Thyroid gland (tissue), 4 donors: ENCODE measurements around the gene CSF2RB. TPM values are rescaled to one million over a fixed set of nuclear protein-coding genes. Genes with fewer than 3 reads are reported as not detected.

Experiments used
- DNase-seq, 2 donors: peaks; one replicate each; pipeline ENCODE4 v3.0.0-alpha.2; 2019
- H3K27ac ChIP-seq, 3 donors: fragments of 200-600 bp; sonication (generic); 1 replicate in 2 of 3; 2 replicates in 1 of 3; pipeline ENCODE4 v1.5.1; 2016 to 2019; ENCODE audit warnings: mild to moderate bottlenecking in 1 of 3, moderate library complexity in 1 of 3
- H3K27me3 ChIP-seq: fragments of 200-600 bp; sonication (generic); one replicate; pipeline ENCODE4 v1.5.1; 2019
- H3K36me3 ChIP-seq, 2 donors: fragments of 200-600 bp; sonication (generic); one replicate each; pipeline ENCODE4 v1.5.1; 2016 to 2019
- H3K4me1 ChIP-seq, 2 donors: fragments of 200-600 bp; sonication (generic); one replicate each; pipeline ENCODE4 v1.5.1; 2017 to 2019
- H3K4me3 ChIP-seq, 3 donors: fragments of 200-600 bp; sonication (generic); replicated peaks in 1 of 3; 1 replicate in 2 of 3; 2 replicates in 1 of 3; pipeline ENCODE4 v1.5.1; 2016; ENCODE audit warnings: mild to moderate bottlenecking in 1 of 3
- H3K9me3 ChIP-seq: fragments of 200-600 bp; sonication (generic); one replicate; pipeline ENCODE4 v1.5.1; 2017
- CTCF ChIP-seq, 6 experiments: fragments of 200-600 bp in 3 of 6; fragments of 450-650 bp in 3 of 6; sonication (generic) in 3 of 6; IDR thresholded peaks; one replicate each; pipeline ENCODE4 v1.5.1; 2016 to 2019; ENCODE audit warnings: antibody characterized with exemption in 6 of 6, mild to moderate bottlenecking in 2 of 6, inconsistent platforms in 1 of 6, moderate library complexity in 1 of 6
- POLR2A ChIP-seq, 2 donors: fragments of 450-650 bp; IDR thresholded peaks; one replicate each; pipeline ENCODE4 v1.6.1; 2017; ENCODE audit warnings: antibody characterized with exemption in 2 of 2, mild to moderate bottlenecking in 2 of 2, moderate library complexity in 1 of 2
- WGBS, 2 donors: methylation state at CpG; one replicate each; pipeline ENCODE4 v1.1.5; 2017; 5-methylcytosine and 5-hydroxymethylcytosine counted together
- intact Hi-C: fragments of 100-400 bp; cut with DNase I; formaldehyde crosslinking; loops from one replicate; pipeline ENCODE4 v1.15.1; 2023
- total RNA-seq, 4 donors: library from RNA; depleted of rRNA; stranded (reverse); fragments of >200 nt; gene quantifications; one replicate each; pipeline ENCODE4 v1.2.3, GENCODE V29; 2016

The CSF2RB gene
- total RNA-seq = 1 to 10 TPM; 1.9 to 7.1 (median 3.0) TPM

- H3K36me3 ChIP-seq = no peaks in the 10 kb centered on the region
- intact Hi-C loops = no loop called here
- 66 to 70% methylated on average over 17 to 18 of the region's 18 CpGs for WGBS, 2 donors
- no peaks in the 10 kb centered on the region for H3K4me1 ChIP-seq
- TF ChIP-seq CTCF (IDR thresholded peaks at IDR 0.05) = no peak
- no peak for TF ChIP-seq POLR2A (IDR thresholded peaks at IDR 0.05)
- H3K9me3 ChIP-seq = no peaks in the 10 kb centered on the region
- no peak for DNase-seq
- no peak within 1 kb of the TSS for H3K27ac ChIP-seq
- no peaks in the 10 kb centered on the region for H3K27me3 ChIP-seq
- H3K4me3 ChIP-seq = no peak within 1 kb of the TSS
Measured at GRCh38 chr22:36913427-36914389, at the start of gene CSF2RB. Gene CSF2RB (plus strand): TSS chr22:36913628. CDS start chr22:36922208, 8,580 bp downstream.

GRCh38 chr22:36863979-36864378 is 49.4 kb upstream of the CSF2RB start:
- Histone ChIP-seq H3K9me3 (no peaks in the 10 kb centered on the region), H3K36me3 (no peaks in the 10 kb centered on the region), H3K27ac (no peak overlapping the region), H3K4me3 (no peak overlapping the region), H3K27me3 (no peaks in the 10 kb centered on the region), H3K4me1 (no peaks in the 10 kb centered on the region)
- TF ChIP-seq CTCF (IDR thresholded peaks at IDR 0.05) (no peak), POLR2A (IDR thresholded peaks at IDR 0.05) (no peak)
- 86 to 94% methylated on average over 6 of the region's 6 CpGs for WGBS, 2 donors
- intact Hi-C loops = loop anchor here (10.0 kb wide), 1 partner anchor 171 kb away; no protein-coding TSS in a partner anchor
- no peak for DNase-seq

GRCh38 chr22:36864454-36865215 is 48.8 kb upstream of the CSF2RB start:
- Histone ChIP-seq H3K27me3 (no peaks in the 10 kb centered on the region), H3K36me3 (no peaks in the 10 kb centered on the region), H3K27ac (no peak overlapping the region), H3K4me3 (no peak overlapping the region), H3K4me1 (no peaks in the 10 kb centered on the region), H3K9me3 (no peaks in the 10 kb centered on the region)
- intact Hi-C loops = loop anchor here (10.0 kb wide), 1 partner anchor 170 kb away; no protein-coding TSS in a partner anchor
- no peak for DNase-seq
- WGBS, 2 donors = 80 to 81% methylated on average over 14 of the region's 14 CpGs
- TF ChIP-seq CTCF (IDR thresholded peaks at IDR 0.05) = no peak
- no peak for TF ChIP-seq POLR2A (IDR thresholded peaks at IDR 0.05)

- TF ChIP-seq POLR2A (IDR thresholded peaks at IDR 0.05) = no peak
- TF ChIP-seq CTCF (IDR thresholded peaks at IDR 0.05) = no peak
- Histone ChIP-seq H3K9me3 (no peaks in the 10 kb centered on the region), H3K27ac (no peak overlapping the region), H3K27me3 (no peaks in the 10 kb centered on the region), H3K36me3 (no peaks in the 10 kb centered on the region), H3K4me1 (no peaks in the 10 kb centered on the region), H3K4me3 (no peak overlapping the region)
- intact Hi-C loops = loop anchor here (10.0 kb wide), 1 partner anchor 169 kb away; no protein-coding TSS in a partner anchor
- no peak for DNase-seq
- 16 to 26% methylated on average over 13 of the region's 13 CpGs for WGBS, 2 donors
Measured at GRCh38 chr22:36865346-36865745, 48.1 kb upstream of the CSF2RB start.
